Right atrium auricular region (tissue), 2 donors: Measurements from ENCODE around the gene KRTAP19-7. TPM values are rescaled to one million over a fixed set of nuclear protein-coding genes. Genes with fewer than 3 reads are reported as not detected.
A peak's percentile ranks its signal among the peaks of the same experiment; 100 is the strongest.

Source experiments
- DNase-seq: peaks from one replicate; pipeline ENCODE4 v3.0.0-alpha.2; 2019; ENCODE audit warnings: low spot score
- H3K27ac ChIP-seq, 2 donors: fragments of 200-600 bp; sonication (generic); 1 replicate in 1 of 2; 2 replicates in 1 of 2; pipeline ENCODE4 v1.5.1; 2016 to 2019
- H3K27me3 ChIP-seq, 2 donors: fragments of 200-600 bp; sonication (generic); one replicate each; pipeline versions ENCODE4 v1.5.1 to v1.6.0; 2017 to 2019
- H3K36me3 ChIP-seq: fragments of 200-600 bp; sonication (generic); one replicate; pipeline ENCODE4 v1.5.1; 2016
- H3K4me1 ChIP-seq, 2 donors: fragments of 200-600 bp; sonication (generic); one replicate each; pipeline versions ENCODE4 v1.5.1 to v1.6.0; 2017 to 2019
- H3K4me3 ChIP-seq, 2 donors: fragments of 200-600 bp; sonication (generic); 1 replicate in 1 of 2; 2 replicates in 1 of 2; pipeline ENCODE4 v1.5.1; 2017 to 2019; ENCODE audit warnings: mild to moderate bottlenecking in 1 of 2, moderate library complexity in 1 of 2
- H3K9me3 ChIP-seq, 2 donors: fragments of 200-600 bp; sonication (generic); one replicate each; pipeline ENCODE4 v1.5.1; 2019
- CTCF ChIP-seq, 2 donors: fragments of 200-600 bp; sonication (generic); IDR thresholded peaks; one replicate each; pipeline ENCODE4 v1.5.1; 2019; ENCODE audit warnings: antibody characterized with exemption in 2 of 2
- total RNA-seq, 2 donors: library from RNA; depleted of rRNA; stranded (reverse); fragments of >200 nt; gene quantifications; one replicate each; pipeline ENCODE4 v1.1.0, GENCODE V29; 2016

Gene KRTAP19-7
- total RNA-seq, 2 donors from 2014 or later = not detected

- TF ChIP-seq CTCF (IDR thresholded peaks at IDR 0.05) = no peak
- Histone ChIP-seq H3K9me3 (no peaks in the 10 kb centered on the region), H3K4me3 (no peak within 1 kb of the TSS), H3K4me1 (no peaks in the 10 kb centered on the region), H3K27ac (no peak within 1 kb of the TSS), H3K36me3 (no peaks in the 10 kb centered on the region), H3K27me3 (no peaks in the 10 kb centered on the region)
- DNase-seq = no peak
Observed at GRCh38 chr21:30590297-30590696, 29.2 kb upstream of the KRTAP19-7 start, which contains the start of gene KRTAP22-2. KRTAP22-2 (minus strand) TSS chr21:30590397.

GRCh38 chr21:30582870-30583269, 21.8 kb upstream of the KRTAP19-7 start:
- Histone ChIP-seq H3K9me3 (no peaks in the 10 kb centered on the region), H3K4me1 (no peaks in the 10 kb centered on the region), H3K27ac (no peak overlapping the region), H3K27me3 (no peaks in the 10 kb centered on the region), H3K36me3 (no peaks in the 10 kb centered on the region), H3K4me3 (no peak overlapping the region)
- DNase-seq = no peak
- TF ChIP-seq CTCF (IDR thresholded peaks at IDR 0.05) = no peak

GRCh38 chr21:30580132-30580531, 19.0 kb upstream of the KRTAP19-7 start:
- no peak for DNase-seq
- H3K27me3 ChIP-seq = no peaks in the 10 kb centered on the region
- no peaks in the 10 kb centered on the region for H3K9me3 ChIP-seq
- H3K27ac ChIP-seq = no peak overlapping the region
- H3K4me1 ChIP-seq = no peaks in the 10 kb centered on the region
- TF ChIP-seq CTCF (IDR thresholded peaks at IDR 0.05) = no peak
- no peak overlapping the region for H3K4me3 ChIP-seq
- no peaks in the 10 kb centered on the region for H3K36me3 ChIP-seq

- no peaks in the 10 kb centered on the region for H3K36me3 ChIP-seq
- no peak overlapping the region for H3K4me3 ChIP-seq
- H3K27ac ChIP-seq = no peak overlapping the region
- no peaks in the 10 kb centered on the region for H3K4me1 ChIP-seq
- TF ChIP-seq CTCF (IDR thresholded peaks at IDR 0.05) = no peak
- H3K27me3 ChIP-seq = no peaks in the 10 kb centered on the region
- no peak for DNase-seq
- H3K9me3 ChIP-seq = no peaks in the 10 kb centered on the region
Observed at GRCh38 chr21:30579346-30579745, 18.2 kb upstream of the KRTAP19-7 start.

GRCh38 chr21:30577766-30578165, 16.7 kb upstream of the KRTAP19-7 start:
- no peak for TF ChIP-seq CTCF (IDR thresholded peaks at IDR 0.05)

GRCh38 chr21:30567617-30568016, 6.5 kb upstream of the KRTAP19-7 start:
- H3K9me3 ChIP-seq = no peaks in the 10 kb centered on the region
- H3K27ac ChIP-seq = peak overlapping the region; percentile 10 to 78
- no peaks in the 10 kb centered on the region for H3K36me3 ChIP-seq
- DNase-seq = no peak
- TF ChIP-seq CTCF (IDR thresholded peaks at IDR 0.05) = no peak
- peaks cover 0 to 9% of the 10 kb centered on the region in 2 donors for H3K4me1 ChIP-seq
- H3K27me3 ChIP-seq = no peaks in the 10 kb centered on the region
- H3K4me3 ChIP-seq = no peak overlapping the region

More at GRCh38 chr21:30577766-30578165, 16.7 kb upstream of the KRTAP19-7 start:
- H3K36me3 ChIP-seq = no peaks in the 10 kb centered on the region
- H3K9me3 ChIP-seq = no peaks in the 10 kb centered on the region
- no peak for DNase-seq
- H3K4me1 ChIP-seq = no peaks in the 10 kb centered on the region
- H3K4me3 ChIP-seq = no peak overlapping the region
- no peaks in the 10 kb centered on the region for H3K27me3 ChIP-seq
- no peak overlapping the region for H3K27ac ChIP-seq
